ENCODE measurements around the gene STOM. TPM values are rescaled to one million over a fixed set of nuclear protein-coding genes. Genes with fewer than 3 reads are reported as not detected.

STOM gene
- total and polyA plus RNA-seq, 2 donors (not counting 1 experiment from before 2014, with no cell fraction given) = 2.7 to 6.1 TPM

DNA sequence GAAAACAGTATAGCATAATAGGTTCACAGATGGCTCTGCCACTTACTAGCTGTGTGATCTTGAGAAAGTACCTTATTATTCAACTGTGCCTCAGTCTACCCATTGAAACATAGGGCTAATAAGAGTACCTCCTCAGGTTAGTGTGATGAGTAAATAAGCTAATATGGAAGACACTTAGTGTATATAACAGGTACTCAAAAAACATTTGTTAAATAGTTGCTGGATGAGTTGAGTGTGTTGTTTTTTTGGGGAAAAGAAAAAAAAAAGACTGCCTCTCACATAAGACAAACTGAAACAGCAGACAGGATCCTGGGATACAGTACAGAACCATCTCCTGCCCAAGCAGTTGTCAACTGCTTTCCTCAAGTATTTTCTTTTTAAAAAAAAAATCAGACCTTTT is 5.2 kb downstream of the STOM start:
- TF ChIP-seq, protein P1, sequence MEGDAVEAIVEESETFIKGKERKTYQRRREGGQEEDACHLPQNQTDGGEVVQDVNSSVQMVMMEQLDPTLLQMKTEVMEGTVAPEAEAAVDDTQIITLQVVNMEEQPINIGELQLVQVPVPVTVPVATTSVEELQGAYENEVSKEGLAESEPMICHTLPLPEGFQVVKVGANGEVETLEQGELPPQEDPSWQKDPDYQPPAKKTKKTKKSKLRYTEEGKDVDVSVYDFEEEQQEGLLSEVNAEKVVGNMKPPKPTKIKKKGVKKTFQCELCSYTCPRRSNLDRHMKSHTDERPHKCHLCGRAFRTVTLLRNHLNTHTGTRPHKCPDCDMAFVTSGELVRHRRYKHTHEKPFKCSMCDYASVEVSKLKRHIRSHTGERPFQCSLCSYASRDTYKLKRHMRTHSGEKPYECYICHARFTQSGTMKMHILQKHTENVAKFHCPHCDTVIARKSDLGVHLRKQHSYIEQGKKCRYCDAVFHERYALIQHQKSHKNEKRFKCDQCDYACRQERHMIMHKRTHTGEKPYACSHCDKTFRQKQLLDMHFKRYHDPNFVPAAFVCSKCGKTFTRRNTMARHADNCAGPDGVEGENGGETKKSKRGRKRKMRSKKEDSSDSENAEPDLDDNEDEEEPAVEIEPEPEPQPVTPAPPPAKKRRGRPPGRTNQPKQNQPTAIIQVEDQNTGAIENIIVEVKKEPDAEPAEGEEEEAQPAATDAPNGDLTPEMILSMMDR (IDR thresholded peaks at IDR 0.05) = no peak
- no peak for TF ChIP-seq EZH2 (IDR thresholded peaks at IDR 0.05; ENCODE audit: borderline replicate concordance, insufficient read depth, low read depth, low read length, poor library complexity, severe bottlenecking)

GRCh38 chr9:121364077-121364476 is 6.0 kb downstream of the STOM start:
- no peak overlapping the region for H3K4me2 ChIP-seq (replicated peaks; ENCODE audit: low read depth, low read length, poor library complexity, severe bottlenecking)
- Mint-ChIP-seq H3K4me3 (no peak overlapping the region), H3K9me3 (ENCODE audit: insufficient read depth) (no peaks in the 10 kb centered on the region), H3K4me1 (peaks cover 22% of the 10 kb centered on the region), H3K27me3 (no peaks in the 10 kb centered on the region), H3K27ac (no peak overlapping the region)
- ChIA-PET CTCF (interaction anchor here (1.0 to 3.3 kb wide), 3 partner anchors 11 to 44 kb away, joined by 3 to 23 read pairs (median 3); no protein-coding TSS in a partner anchor), POLR2A (no interaction called here)
- ATAC-seq (ENCODE audit: low read depth) = no peak
- H3K9me3 ChIP-seq (ENCODE audit: control extremely low read depth in 1 of 3, control insufficient read depth in 2 of 3, insufficient read depth in 1 of 3, low read length in 2 of 3) = no peaks in the 10 kb centered on the region
- TF ChIP-seq, protein P1 (IDR thresholded peaks at IDR 0.05) = no peak
- TF ChIP-seq EZH2 (IDR thresholded peaks at IDR 0.05; ENCODE audit: borderline replicate concordance, insufficient read depth, low read depth, low read length, poor library complexity, severe bottlenecking) = no peak
- H3K27me3 ChIP-seq (replicated peaks in 1 of 4; ENCODE audit: control extremely low read depth in 1 of 4, control insufficient read depth in 3 of 4, insufficient read depth in 4 of 4, low read length in 3 of 4) = no peaks in the 10 kb centered on the region
- no peak for DNase-seq
- intact Hi-C loops (cut with micrococcal nuclease) = no loop called here
- H3K36me3 ChIP-seq (replicated peaks in 1 of 2; ENCODE audit: control extremely low read depth in 1 of 2, control insufficient read depth in 1 of 2, extremely low read depth in 1 of 2, insufficient read depth in 2 of 2, low read length in 1 of 2) = no peaks in the 10 kb centered on the region
- WGBS (ENCODE audit: insufficient coverage) = no CpG with 5 or more reads among the region's 5 CpGs
- no peak overlapping the region for H3K9ac ChIP-seq (ENCODE audit: low read length)
- H3K4me1 ChIP-seq (ENCODE audit: control insufficient read depth in 2 of 2, insufficient read depth in 2 of 2, low read length in 2 of 2) = peaks cover 7 to 16% of the 10 kb centered on the region in 2 donors
- no peak overlapping the region for H3K4me3 ChIP-seq (ENCODE audit: control extremely low read depth in 1 of 5, extremely low read depth in 1 of 5, insufficient read depth in 1 of 5, low read depth in 2 of 5, low read length in 4 of 5)
- no peaks in the 10 kb centered on the region for H4K20me1 ChIP-seq (ENCODE audit: control insufficient read depth, insufficient read depth, low read length, poor library complexity, severe bottlenecking)
- no peak overlapping the region for H2AFZ ChIP-seq (ENCODE audit: insufficient read depth, low read depth, low read length, poor library complexity, severe bottlenecking)
- H3K27ac ChIP-seq (ENCODE audit: low read length in 2 of 2) = no peak overlapping the region
- peaks cover 6% of the 10 kb centered on the region for H3K79me2 ChIP-seq (ENCODE audit: control insufficient read depth, insufficient read depth, low read length)

More for the DNA sequence above, 5.2 kb downstream of the STOM start:
- intact Hi-C loops (cut with micrococcal nuclease) = loop anchor here (5.0 kb wide), 2 partner anchors 43 to 573 kb away; partner anchors contain the start of gene FBXW2
- peaks cover 14 to 17% of the 10 kb centered on the region in 2 donors for H3K4me1 ChIP-seq (ENCODE audit: control insufficient read depth in 2 of 2, insufficient read depth in 2 of 2, low read length in 2 of 2)
- no peak overlapping the region for H3K27ac ChIP-seq (ENCODE audit: low read length in 2 of 2)
- DNase-seq (no peak), ATAC-seq (ENCODE audit: low read depth) (no peak)
- no peaks in the 10 kb centered on the region for H3K27me3 Mint-ChIP-seq
- H3K27me3 ChIP-seq (replicated peaks in 1 of 4; ENCODE audit: control extremely low read depth in 1 of 4, control insufficient read depth in 3 of 4, insufficient read depth in 4 of 4, low read length in 3 of 4) = no peaks in the 10 kb centered on the region
- no peak overlapping the region for H3K4me3 ChIP-seq (ENCODE audit: control extremely low read depth in 1 of 5, extremely low read depth in 1 of 5, insufficient read depth in 1 of 5, low read depth in 2 of 5, low read length in 4 of 5)
- ChIA-PET CTCF (interaction anchor here (0.7 to 3.3 kb wide), 2 partner anchors 45 to 209 kb away, joined by 4 to 23 read pairs; no protein-coding TSS in a partner anchor), POLR2A (no interaction called here)
- H3K4me3 Mint-ChIP-seq = no peak overlapping the region
- no peaks in the 10 kb centered on the region for H3K9me3 Mint-ChIP-seq (ENCODE audit: insufficient read depth)
- H3K9ac ChIP-seq (ENCODE audit: low read length) = no peak overlapping the region
- peaks cover 10% of the 10 kb centered on the region for H3K79me2 ChIP-seq (ENCODE audit: control insufficient read depth, insufficient read depth, low read length)
- H3K36me3 ChIP-seq (replicated peaks in 1 of 2; ENCODE audit: control extremely low read depth in 1 of 2, control insufficient read depth in 1 of 2, extremely low read depth in 1 of 2, insufficient read depth in 2 of 2, low read length in 1 of 2) = no peaks in the 10 kb centered on the region
- H2AFZ ChIP-seq (ENCODE audit: insufficient read depth, low read depth, low read length, poor library complexity, severe bottlenecking) = no peak overlapping the region
- H3K9me3 ChIP-seq (ENCODE audit: control extremely low read depth in 1 of 3, control insufficient read depth in 2 of 3, insufficient read depth in 1 of 3, low read length in 2 of 3) = no peaks in the 10 kb centered on the region
- no peaks in the 10 kb centered on the region for H4K20me1 ChIP-seq (ENCODE audit: control insufficient read depth, insufficient read depth, low read length, poor library complexity, severe bottlenecking)
- H3K27ac Mint-ChIP-seq = no peak overlapping the region
- peaks cover 18% of the 10 kb centered on the region for H3K4me1 Mint-ChIP-seq
- no peak overlapping the region for H3K4me2 ChIP-seq (replicated peaks; ENCODE audit: low read depth, low read length, poor library complexity, severe bottlenecking)

All from B cell (primary cell).